GM12872 (cell line): ENCODE results near the gene PRKCA.

Source experiments
- CTCF ChIP-seq: IDR thresholded peaks from 3 replicates; pipeline ENCODE4 v1.5.1; 2011; ENCODE audit warnings: low read depth, mild to moderate bottlenecking, low read length, moderate library complexity; ENCODE audit not compliant: insufficient read depth

The PRKCA gene

DNA sequence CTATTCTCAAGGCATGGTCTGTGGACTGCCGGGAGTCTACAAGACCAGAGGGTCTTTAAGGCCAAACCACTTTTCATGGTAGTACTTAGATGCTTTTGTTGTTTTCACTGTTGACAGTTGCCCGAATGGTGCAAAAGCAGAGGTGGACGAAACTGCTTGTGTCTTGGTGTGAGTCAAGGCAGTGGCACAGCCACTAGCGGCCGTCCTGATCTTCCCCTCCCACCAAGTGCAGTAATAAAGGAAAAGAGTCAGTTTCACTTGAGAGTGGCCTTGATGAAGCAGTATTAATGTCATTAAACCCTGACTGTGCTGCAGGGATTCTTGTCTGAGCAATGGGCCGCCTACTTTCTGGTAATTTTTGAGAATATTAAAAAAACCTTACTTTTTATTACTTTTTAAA is 109.1 kb downstream of the PRKCA start:
- no peak for TF ChIP-seq CTCF

DNA sequence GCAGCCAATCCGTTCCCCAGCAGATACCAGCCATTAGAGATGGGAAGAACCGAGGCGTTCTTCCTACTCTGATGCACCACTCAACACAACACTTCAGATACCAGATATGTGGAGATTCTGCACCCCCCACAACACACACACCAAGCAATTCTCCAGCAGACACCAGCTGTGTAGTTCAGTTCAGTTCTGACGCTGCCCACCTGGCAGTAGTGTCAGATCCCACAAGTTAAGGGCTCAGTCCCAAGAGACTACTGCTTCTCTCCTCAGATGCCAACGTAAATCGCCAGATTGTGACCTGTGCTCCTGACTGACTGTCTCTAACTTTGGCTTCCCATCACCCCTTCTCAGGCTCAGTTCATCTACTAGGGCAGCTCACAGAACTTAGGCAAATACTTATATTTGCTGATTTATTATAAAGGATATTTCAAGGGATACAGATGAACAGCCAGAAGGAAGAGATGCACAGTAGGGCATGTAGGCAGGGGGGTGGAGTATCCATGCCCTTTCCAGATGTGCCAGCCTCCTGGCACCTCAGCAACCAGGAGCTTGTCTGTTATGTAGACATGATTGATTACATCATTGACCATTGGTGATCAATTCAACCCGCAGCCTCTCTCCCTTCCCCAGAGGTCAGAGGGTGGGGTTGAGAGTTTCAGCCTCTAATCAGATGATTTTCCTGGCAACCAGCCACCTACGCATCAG is 110.6 kb downstream of the PRKCA start:
- no peak for TF ChIP-seq CTCF

DNA sequence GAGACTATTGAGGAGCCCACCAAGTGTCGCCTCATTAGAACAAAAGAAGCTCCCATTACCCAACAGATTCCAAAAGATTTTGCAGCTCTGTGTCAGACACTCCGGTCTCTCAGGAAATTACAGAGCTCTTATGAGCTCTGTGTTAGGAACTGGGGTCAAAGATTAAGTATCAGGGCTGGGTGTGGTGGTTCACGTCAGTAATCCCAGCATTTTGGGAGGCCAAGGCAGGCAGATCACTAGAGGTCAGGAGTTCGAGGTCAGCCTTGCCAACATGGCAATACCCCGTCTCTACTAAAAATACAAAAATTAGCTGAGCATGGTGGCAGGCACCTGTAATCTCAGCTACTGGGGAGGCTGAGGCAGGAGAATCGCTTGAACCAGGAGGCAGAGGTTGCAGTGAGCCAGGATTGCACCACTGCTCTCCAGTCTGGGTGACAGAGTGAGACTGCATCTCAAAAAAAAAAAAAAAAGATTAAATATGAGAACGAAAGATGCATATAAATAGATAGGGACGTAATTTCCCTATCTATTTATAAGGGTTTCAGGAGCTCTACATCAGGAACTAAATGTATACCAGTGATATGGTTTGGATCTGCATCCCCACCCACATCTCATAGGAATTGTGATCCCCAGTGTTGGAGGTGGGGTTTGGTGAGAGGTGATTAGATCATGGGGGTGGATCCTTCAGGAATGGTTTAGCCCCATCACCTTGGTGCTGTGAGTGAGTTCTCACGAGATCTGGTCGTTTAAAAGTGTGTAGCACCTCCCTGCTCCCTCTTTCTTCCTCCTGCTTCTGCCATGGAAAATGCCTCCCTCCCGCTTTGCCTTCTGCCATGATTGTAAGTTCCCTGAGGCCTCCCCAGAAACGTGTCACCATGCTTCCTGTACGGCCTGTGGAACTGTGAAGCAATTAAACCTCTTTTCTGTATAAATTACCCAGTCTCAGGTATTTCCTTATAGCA is 111.4 kb downstream of the PRKCA start:
- no peak for TF ChIP-seq CTCF

- TF ChIP-seq CTCF: no peak
Observed at GRCh38 chr17:66414561-66415175, 112.3 kb downstream of the PRKCA start.

DNA sequence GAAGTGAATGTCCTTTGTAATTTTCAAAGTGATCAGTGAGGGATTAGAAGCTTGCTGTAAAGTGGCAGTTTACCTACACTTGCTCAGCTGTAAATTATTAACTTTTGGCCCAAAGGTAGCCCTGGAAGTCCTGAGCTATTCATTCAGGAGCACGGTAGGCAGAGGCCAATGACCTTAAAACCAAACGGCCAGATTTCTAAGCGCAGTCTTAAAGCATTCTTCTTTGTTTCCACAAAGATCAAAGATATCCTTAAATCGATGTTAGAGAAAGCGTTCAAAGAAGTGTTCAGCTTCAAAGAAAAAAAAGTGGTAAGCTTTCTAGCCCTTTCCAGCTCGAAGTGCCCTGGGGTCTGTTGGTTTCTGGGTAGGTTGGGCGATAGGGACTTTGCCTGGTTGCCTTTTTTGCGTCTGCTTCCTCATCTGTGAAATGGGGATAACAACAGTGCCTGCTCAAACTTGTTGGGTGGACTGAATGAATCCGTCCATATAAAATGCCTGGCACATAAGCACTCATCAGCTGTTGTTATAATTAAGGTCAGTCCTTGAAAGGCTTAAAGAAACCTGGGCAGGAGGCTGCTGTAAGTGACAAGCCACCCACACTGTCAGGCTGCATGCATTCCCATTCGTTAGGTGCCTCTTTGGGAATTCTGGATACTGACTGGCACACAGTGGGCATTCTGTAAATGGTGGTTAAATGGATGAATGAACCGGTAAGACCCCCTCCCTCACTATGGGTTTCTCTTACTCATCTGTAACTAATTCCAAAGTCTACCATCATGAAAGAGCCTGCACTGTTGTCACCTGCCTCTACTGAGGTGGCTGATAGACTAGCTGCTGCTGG is 113.2 kb downstream of the PRKCA start:
- TF ChIP-seq CTCF: no peak

DNA sequence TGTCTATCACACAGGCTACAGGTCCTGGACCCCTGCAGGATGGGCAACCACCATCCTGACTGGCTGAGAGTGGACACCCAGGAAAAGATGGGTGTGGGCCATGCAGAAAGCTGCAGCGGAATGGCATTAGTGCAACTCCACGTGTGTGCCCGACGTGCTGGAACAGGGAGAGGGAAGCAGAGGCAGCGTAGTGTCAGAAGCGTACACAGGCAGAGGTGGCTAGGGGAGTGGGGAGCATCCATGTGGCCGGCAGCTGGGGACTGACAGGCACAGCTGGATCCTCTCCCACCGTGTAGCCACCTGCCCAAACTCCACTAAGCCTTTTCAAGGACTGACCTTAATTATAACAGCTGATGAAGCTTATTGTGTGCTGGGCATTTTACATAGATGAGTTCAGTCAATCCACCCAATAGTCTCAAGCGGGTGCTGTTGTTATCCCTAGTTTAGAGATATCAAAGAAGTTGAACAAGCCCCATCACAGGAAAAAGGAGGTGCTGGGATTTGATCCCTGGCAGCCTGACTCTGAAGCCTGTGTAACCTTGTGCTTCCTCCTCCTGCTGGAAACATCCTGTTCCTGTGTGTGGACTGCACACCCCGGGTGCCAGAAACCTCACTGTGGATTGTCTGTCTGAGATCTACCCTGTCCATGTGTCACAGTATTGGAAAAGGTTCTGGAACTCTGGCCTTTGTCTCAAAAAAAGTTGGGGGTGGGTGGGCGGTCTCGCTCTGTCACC is 114.0 kb downstream of the PRKCA start:
- TF ChIP-seq CTCF: no peak
